NCI-H2227 (cell line): ENCODE results near the gene SCMH1.
A peak's percentile ranks its signal among the peaks of the same experiment; 100 is the strongest.

Source experiments
- DNase-seq: peaks from one replicate; lab custom pipeline; 2025; ENCODE audit not compliant: unreplicated experiment; lab: John Stamatoyannopoulos, UW

Gene SCMH1

DNA sequence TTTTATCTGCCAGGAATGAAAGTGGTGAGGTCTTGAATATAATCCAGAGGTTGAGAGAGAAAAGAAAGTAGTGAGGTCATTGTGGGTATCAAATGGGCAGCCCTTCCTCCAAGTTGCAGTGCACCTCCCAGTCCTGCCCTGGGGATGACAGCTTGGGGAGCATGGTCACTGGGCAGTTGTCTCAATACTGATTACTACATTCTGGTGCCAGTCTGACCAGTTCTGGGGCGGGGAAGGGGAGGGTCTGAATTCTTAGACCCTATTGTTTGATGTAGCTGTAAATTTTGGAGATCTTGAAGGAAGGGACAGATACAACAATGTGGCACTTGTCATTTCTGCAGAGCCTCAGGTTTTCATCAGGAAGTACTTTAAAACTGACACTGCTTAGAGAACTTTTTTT, 231.8 kb downstream of the SCMH1 start:
- DNase-seq = no peak

DNA sequence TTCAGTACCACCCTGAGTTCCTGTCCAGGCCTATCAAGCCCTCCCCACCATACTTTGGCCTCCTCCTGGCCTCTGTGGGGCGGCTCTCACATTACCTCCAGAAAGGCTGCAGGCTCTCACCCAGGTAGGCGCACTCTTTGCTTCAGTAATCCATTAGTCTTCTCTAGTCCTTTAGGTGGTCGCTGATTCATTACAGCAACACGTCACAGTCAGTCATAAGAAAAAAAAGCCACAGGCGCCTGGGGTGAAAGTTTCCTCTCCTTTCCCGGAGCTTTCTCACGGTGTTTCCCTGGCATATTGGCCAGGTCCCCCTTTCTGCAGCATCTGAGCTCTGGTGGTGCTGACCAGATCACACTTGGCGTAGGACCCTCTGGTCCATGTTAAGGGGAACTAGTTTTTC, 232.6 kb downstream of the SCMH1 start:
- DNase-seq = no peak

DNA sequence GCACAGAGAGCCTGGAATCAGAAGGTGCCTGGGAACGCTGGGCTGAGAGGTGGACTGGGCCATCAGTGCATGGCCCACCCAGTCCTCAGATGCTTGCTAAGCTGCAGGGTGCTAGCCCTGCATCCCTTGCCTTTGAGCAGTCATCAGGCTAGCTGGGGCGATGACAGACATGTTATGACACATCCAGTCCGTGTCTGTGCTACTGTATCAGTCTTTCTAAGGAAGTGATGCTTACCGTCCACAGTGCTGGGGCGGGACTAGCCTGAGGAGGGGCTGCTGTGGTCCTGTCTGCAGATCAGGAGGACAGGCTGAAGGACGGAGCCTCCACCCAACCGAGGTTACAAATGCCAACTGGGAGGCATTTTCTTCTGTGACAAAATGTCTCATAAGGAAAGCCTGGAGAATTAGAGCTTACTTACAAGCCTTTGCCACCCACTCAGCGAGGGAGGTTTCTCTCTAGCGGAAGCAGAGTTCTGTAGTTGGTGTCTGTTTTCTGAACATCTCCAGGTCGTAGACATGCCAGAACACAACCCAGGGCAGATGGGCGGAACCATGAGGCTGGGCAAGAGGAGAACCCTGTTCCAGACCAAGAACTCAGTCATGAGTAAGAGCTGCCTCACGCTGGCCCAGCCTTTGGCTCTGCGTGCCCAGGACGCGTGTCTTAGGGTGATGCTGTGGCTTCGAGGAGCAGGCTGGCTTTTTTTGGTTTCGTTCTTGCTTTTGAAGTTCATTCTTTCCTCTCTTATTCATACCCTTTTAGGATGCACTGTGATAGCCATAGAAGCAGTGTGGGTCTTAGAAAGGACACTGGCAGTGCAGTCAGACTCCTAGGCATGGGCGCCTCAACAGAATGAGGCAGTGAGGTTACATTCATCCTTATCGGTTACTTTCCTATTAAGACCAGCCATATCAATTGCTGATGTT, 234.9 kb downstream of the SCMH1 start:
- DNase-seq = no peak

DNA sequence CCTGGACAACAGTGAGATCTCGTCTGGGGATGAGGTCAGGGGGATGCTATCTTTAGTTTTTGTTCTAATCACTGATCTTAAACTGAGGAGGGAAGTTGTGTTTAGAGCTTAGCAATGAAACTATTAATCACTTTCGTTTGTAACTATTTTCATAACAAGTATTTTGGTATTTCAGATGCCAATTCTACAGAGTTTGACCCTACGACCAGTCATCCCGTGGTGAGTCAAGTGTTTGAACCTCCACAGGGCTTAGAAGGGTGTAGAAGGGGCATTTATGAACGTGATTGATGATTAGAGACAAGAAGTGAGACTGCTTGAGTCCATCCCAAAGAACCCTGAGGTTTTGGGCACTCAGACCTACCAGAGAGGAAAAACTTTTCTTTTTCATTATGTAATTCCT, 236.2 kb downstream of the SCMH1 start:
- no peak for DNase-seq

DNA sequence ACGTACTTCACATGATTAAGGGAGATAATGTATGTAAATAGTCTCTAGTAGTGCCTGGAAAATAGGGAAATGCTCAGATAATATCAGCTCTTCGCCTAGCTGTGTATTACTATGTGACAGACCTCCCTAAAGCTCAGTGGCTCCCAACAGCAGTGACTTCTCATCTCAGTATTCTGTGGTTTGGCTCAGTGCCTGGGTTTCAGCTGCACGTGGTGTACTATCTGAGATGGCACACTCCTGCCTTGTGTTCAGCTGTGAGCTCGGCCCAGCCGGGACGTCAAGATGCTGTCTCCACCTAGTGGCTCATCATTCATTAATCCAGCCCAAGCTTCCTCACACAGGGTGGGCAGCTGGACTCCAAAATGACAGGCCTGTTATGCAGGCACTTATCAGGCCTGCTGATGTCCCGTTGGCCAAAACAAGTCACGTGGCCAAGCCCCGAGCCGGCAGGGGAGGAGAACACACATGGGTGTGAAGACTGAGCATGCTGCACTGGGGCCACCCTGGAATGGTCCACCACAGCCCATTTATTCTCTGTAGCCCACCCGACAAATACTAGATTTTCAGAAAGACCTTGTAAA, 238.4 kb downstream of the SCMH1 start:
- peak; percentile 39 for DNase-seq

DNA sequence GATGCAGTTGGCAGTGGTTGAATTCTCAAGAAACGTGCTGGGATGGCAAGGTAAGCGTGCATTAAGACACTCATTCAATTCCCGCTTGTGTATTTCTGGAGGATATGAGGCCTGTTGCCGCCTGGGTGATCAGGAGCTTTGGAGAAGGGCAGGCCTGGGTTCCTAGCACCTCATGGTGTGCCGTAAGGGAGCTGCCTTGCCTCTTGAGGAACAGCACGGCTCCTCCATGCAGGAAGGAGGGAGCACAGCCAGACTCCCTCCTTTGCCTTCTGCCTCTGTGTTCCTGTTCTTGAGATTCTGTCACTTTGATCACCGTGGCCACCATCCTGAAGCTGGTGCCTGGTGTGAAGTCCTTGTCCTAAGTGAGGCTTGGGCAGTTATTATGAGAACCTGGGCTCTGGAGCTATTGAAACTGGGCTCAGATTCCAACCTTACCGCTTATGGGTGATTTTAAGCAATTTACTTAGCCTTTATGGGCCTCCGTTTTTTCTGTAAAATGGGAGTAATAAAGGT, 238.9 kb downstream of the SCMH1 start:
- no peak for DNase-seq

DNA sequence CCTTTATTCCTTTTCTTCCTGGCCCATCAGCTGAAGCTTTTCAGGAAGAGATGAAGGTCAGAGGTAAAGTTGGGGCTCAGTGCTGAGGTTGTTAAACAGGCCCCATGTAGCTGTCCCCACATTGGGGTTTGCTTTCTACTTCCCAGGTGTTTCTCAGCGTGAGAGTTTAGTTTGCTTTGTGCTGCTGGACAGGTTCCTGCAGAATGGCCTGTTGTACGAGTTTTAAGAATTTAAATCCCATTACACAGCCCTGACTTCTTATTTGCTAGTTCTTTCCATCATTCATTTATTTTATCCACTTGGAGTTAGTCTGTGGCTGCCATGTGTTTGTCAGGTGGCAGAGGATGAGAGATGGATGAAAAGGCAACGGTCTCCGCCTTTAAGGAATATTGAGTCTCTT, 243.4 kb downstream of the SCMH1 start:
- no peak for DNase-seq

DNA sequence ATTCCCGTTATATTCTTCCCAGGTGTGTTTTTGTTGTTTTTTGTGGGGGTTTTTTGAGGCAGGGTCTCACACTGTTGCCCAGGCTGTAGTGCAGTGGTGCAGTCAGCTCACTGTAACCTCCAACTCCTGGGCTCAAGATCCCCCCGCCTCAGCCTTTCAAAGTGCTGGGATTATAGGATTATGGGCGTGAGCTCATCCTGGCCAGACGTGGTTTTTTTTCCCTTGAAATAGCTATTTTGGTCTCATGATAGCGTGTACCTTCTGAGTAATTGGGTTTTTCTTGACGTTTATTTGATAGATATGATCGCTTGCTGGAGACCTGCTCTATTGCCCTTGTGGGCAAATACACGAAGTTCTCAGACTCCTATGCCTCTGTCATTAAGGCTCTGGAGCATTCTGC, 245.0 kb downstream of the SCMH1 start:
- DNase-seq = no peak

DNA sequence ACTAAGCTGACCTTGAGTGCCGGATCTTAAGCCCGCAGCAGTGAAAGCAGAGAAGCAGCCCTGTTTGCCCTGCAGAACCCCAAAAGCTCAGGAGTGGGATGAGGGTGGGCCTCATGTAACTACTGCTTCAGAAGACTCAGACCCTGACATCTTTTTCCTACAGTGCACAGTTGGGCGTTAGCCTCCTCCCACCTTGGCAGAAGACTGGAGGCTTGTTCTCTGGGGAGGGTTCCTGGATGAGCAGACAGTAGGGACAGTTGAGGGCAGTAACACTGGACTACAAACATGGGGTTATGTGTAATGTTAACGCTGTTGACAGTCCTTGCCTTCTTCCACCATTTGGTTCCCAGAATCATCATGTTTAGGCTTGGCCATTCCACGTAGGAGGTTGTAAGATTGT, 253.0 kb downstream of the SCMH1 start:
- no peak for DNase-seq

DNA sequence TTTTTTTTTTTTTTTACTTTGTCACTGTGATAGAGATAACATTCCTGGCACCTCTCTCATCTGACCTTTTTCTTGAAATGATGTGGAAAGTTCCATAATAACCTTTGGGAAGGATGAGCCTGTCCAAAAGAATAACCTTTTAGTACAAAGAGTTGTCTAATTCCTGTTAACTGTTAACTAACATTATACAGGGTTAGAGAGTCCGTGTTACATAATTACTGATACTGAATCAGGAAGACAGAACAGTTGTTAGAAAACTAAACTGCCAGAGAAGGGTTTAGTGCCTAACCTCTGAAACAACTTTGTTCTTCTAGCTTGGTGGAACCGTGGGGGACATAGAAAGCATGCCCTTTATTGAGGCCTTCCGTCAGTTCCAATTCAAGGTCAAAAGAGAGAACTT, 253.8 kb downstream of the SCMH1 start:
- DNase-seq = no peak

DNA sequence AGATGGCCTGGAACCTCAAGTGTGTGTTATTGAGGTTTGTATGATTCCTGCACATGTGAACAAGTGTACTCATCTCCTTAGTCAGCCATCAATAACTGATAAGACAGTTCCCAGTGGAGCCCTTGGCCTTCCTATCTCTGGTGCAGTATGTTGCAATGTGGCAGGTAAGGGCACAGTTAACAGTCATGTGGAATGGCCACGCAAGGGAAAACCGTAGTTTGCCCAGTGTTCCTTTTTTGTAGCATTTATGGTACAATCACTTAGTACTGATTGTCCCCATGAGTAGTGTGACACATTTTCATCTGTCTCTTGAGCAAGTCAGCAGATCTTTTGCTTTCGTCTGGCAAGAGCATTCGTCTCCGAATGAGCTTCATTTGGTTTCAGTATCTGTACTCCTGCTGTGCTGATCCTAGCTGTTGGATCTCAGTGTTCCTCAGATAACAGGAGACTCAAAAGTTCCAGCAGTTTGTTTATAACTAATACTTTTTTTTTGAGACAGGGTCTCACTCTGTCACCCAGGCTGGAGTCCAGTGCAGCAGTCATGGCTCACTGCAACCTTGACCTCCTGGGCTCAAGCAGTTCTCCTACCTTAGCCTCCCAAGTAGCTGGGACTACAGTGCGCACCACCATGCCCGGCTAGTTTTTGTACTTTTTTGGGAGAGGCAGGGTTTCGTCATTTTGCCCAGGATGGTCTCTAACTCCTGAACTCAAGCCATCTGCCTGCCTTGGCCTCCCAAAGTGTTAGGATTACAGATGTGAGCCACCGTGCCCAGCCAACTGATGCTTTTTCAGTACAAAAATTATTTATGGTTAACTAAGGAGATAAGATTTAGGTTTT, 254.4 kb downstream of the SCMH1 start:
- no peak for DNase-seq

DNA sequence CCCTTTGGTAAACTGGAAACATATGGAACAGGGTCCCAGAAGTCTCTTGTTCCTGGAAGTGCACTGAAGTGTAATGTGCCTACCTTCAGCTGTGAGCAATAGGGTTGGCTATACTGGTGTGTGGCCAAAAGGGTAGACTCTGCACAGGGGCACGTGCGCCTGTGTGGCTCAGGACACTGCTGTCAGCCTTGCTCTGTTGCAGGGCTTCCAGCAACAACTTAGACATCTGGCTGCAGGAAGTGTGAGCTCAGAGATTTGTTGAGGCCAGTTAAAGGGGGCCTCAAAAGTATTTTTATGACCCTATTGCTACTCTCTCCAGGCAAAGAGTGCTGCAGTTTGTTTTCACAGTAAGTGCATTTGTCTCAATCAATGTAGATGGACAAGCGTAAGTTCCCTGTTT, 255.2 kb downstream of the SCMH1 start:
- no peak for DNase-seq

DNA sequence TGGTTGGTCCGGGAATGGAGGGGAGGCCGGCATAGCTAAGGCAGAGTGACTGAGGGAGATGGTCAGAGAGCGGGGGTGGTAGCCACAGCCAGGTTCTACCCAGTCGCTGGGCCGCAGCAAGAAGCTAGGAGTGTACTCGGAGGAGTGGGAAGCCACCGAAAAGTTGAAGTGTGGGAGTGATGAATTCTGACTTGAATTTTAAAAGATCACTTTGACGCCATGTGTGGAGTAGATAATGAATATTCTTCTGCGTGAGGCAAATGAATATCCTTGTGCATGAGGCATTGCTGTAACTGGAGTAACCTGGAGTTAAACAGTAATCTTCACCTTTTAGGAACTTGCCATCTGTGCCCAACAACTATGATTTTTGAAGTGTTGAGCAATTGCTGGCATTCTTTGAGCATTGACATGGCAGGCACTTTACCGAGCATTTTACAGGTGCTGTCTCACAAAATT, 255.8 kb downstream of the SCMH1 start:
- DNase-seq = no peak

DNA sequence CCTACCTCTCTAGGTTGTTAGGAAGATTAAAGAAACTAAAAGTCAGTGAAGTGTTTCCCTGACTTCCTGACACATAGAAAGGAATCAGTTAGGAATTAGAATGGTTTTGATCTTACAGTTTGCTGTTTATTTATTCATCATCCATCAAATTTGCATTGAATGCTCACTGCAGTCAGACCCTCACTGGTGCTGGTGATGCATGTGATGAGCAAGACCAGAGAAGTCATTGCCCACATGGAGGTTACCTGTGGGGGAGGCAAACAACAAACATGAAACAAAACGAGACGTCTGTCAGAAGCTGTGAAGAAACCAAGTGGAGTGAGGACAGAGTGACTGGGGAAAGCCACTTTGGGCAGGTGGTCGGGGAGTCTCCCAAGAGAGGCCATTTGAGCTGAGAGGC, 256.2 kb downstream of the SCMH1 start:
- DNase-seq = no peak

DNA sequence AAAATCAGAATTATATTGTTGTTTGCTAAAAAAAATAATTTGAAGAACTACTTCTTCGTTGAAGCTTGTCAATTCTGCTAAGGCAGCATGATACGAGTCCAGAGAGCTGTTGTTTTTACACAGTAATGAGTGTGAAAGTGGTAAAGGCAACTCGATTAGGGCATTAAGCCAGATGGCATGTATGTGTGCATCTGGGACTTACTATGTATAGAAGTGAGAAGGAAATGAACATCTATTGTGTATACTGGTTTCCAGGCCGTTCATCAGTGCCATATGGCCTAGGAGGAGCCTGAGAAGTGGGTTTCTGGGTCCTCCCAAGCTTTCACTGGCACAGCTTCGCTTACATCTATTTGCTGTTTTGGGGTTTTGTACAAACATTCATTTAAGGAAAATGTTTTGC, 256.9 kb downstream of the SCMH1 start:
- DNase-seq = no peak

DNA sequence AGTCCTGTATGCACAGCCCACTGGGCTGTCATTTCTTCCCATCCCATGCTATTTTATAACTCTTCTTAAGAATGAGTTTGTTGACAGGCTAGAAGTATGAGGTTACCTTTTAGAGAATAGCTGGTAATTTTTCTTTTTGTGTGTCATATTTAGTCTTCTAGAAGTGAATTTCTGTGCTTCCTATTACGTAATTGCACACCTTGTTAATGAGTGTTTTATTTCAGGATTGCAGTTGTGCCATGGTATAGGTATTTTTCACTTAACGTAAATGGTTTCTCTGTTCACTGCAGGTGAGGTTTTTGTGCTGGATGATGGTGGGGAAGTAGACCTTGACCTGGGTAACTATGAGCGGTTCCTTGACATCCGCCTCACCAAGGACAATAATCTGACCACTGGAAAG, 257.6 kb downstream of the SCMH1 start:
- DNase-seq = no peak

DNA sequence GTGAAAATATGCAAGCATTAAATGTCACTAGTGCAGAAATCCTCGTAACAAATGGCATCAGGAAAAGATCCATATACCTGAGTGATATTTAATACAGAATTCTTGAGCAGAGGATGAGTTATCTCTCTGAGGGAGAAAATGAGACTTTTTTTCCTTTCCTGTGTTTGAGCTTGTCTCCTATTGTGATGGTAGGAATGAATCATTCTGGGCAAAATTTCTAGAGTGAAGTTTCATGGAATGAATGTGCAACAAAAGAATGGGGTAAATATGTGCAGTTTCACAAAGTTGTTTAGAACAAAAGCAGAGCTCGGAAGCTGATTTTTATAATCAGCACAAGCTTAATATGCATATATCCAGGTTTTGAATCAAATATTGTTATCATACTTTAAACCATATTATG, 258.0 kb downstream of the SCMH1 start:
- DNase-seq = no peak

DNA sequence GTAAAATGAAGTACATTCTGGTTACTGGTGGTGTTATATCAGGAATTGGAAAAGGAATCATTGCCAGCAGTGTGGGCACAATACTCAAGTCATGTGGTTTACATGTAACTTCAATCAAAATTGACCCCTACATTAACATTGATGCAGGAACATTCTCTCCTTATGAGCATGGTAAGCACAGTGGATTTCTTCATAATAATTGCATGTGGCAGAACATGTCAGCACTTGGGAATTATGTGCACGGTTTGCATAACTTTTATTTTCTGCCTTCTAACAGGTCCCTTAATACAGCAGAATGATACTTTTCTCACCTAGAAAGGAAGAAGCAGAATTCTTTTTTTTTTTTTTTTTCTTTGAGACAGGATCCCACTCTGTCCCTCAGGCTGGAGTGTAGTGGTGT, 258.8 kb downstream of the SCMH1 start:
- no peak for DNase-seq

DNA sequence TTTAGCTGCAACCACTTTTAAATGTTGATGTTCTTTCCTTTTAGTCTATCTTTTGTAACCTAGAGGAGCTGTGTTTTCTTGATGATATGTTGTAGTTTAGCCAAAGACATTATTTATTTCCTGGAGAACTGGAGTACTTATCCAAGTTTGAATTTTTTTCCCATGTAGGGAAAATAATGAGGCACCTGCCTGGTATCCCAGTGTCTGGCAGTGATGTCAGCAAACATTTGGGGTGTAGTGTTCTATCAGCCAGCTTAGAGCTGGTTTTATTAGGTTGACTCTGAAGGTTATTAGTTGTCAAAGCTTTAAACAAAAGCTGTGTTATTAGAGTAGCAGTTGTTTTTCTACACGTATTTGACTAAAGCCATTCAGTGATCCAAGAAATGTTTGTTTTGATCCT, 259.4 kb downstream of the SCMH1 start:
- DNase-seq = no peak

DNA sequence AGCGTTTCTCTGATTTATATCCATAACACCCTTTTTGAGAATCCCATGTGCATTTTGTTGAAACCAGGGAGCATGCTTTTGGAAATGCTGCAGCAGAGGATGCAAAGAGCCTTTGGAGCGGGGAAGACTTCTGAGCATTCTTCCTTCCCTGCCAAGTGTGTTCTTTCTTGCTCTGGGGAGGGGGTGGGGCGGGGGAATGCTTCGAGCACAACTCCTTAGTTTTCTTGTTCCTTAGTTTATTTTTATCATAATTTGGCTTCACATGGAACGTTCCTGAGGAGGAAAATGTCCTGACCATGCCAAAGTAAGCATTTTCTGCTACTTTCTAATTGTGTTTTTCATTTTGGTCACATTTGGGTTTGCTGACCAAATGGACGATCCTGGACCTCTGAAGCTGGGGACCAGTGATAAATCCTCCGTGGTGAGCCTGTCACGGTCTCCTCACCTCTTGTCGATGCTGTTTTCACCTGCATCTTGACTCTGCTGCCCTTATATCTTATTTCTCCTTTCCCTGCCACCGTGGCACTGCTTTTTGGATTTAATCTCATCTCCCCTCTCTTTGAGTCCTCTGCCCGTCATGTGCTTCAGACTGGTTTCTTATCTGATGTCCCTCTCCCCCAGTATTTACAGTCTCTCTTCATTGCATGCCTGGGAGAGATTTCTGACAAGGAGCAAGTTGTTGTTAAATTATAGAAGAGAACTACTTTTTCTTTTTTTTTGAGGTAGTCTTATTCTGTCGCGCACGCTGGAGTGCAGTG, 260.2 kb downstream of the SCMH1 start:
- no peak for DNase-seq
